HepG2 (cell line): ENCODE data around the gene NUDCD2. TPM values are rescaled to one million over a fixed set of nuclear protein-coding genes. Genes with fewer than 3 reads are reported as not detected.
A peak's percentile ranks its signal among the peaks of the same experiment; 100 is the strongest.

Experiments used
- ATAC-seq: fragments of 200-7000 bp; cut with Tn5 transposase; 3 replicates; pipeline ENCODE4 v1.9.1; 2020; ENCODE audit warnings: mild to moderate bottlenecking, moderate library complexity
- BruUV-seq: library from RNA; stranded (reverse); fragments of 400-500 nt; replicated peaks from 2 replicates; lab custom pipeline; 2021; lab: Mats Ljungman, UMichigan
- CTCF ChIA-PET: fragments of 300-600 bp; formaldehyde crosslinking; extraction: SDS; loops from one replicate; lab custom pipeline; 2021; ENCODE audit warnings: low total read pairs, inconsistent platforms, low intra/inter-chr PET ratio; lab: Yijun Ruan, JAX
- POLR2A ChIA-PET: fragments of 350-600 bp; sonication (Branson Sonifier 250); formaldehyde crosslinking; loops from one replicate; lab custom pipeline; 2020; ENCODE audit warnings: antibody characterized with exemption, inconsistent platforms; lab: Yijun Ruan, JAX
- DNase-seq: peaks from one replicate; pipeline ENCODE4 v3.0.0-alpha.2; 2015; ENCODE audit warnings: low spot score
- FAIRE-seq: peaks from 3 replicates; lab custom pipeline; 2011; peaks lifted over from hg19 to GRCh38; lab: Jason Lieb, UNC
- H2AFZ ChIP-seq: one replicate; pipeline ENCODE4 v1.6.1; 2011; ENCODE audit warnings: low read length, inconsistent platforms
- H3K27ac ChIP-seq: fragments of 300-600 bp; 3 replicates; pipeline ENCODE4 v1.8.0; 2011; ENCODE audit warnings: mixed run types, mild to moderate bottlenecking, mixed read lengths, low read length, inconsistent platforms; ENCODE audit not compliant: insufficient read depth; ENCODE audit errors: extremely low read length
- H3K27me3 ChIP-seq, 2 experiments: fragments of 200-600 bp in 1 of 2; 2 replicates in 1 of 2; 3 replicates in 1 of 2; pipeline versions ENCODE4 v1.6.0 to v1.8.0; 2011; ENCODE audit warnings: low read length in 2 of 2, mild to moderate bottlenecking in 2 of 2, moderate library complexity in 2 of 2, inconsistent platforms in 1 of 2; ENCODE audit not compliant: insufficient read depth in 2 of 2, control insufficient read depth in 1 of 2
- H3K36me3 ChIP-seq, 2 experiments: fragments of 200-600 bp in 1 of 2; replicated peaks in 1 of 2; 2 replicates in 1 of 2; 3 replicates in 1 of 2; pipeline versions ENCODE4 v1.5.1 to v1.8.0; 2011; ENCODE audit warnings: low read length in 2 of 2, inconsistent platforms in 1 of 2; ENCODE audit not compliant: insufficient read depth in 2 of 2, control insufficient read depth in 1 of 2
- H3K4me1 ChIP-seq: 2 replicates; pipeline ENCODE4 v1.5.1; 2012; ENCODE audit warnings: low read length, inconsistent platforms; ENCODE audit not compliant: insufficient read depth
- H3K4me2 ChIP-seq: 2 replicates; pipeline ENCODE4 v1.6.0; 2011; ENCODE audit warnings: low read depth, low read length, inconsistent platforms
- H3K4me3 ChIP-seq, 3 experiments: fragments of 200-600 bp in 1 of 3; sonication (generic), shearing (Covaris generic) in 1 of 3; replicated peaks in 1 of 3; 2 replicates each; pipeline ENCODE4 v1.5.1; 2011 to 2016; ENCODE audit warnings: low read length in 3 of 3, inconsistent platforms in 2 of 3, low read depth in 2 of 3, mild to moderate bottlenecking in 2 of 3, control low read depth in 1 of 3, mixed read lengths in 1 of 3; ENCODE audit not compliant: insufficient read depth in 1 of 3
- H3K79me2 ChIP-seq: one replicate; pipeline ENCODE4 v1.6.1; 2011; ENCODE audit warnings: low read length, inconsistent platforms; ENCODE audit not compliant: insufficient read depth
- H3K9ac ChIP-seq: 2 replicates; pipeline ENCODE4 v1.6.0; 2011; ENCODE audit warnings: mild to moderate bottlenecking, low read depth, low read length, inconsistent platforms; ENCODE audit not compliant: insufficient read depth
- H3K9me3 ChIP-seq: 2 replicates; pipeline ENCODE4 v1.5.1; 2012; ENCODE audit warnings: mild to moderate bottlenecking, low read length
- H4K20me1 ChIP-seq: 2 replicates; pipeline ENCODE4 v1.6.0; 2011; ENCODE audit warnings: inconsistent platforms, mild to moderate bottlenecking, low read length, moderate library complexity; ENCODE audit not compliant: insufficient read depth
- FOXM1 ChIP-seq: sonication (generic); formaldehyde crosslinking; IDR thresholded peaks from 2 replicates; pipeline ENCODE4 v1.5.0; 2020; ENCODE audit warnings: missing genetic modification reagents
- HNRNPK ChIP-seq: fragments of 200-400 bp; formaldehyde crosslinking; IDR thresholded peaks from 2 replicates; pipeline ENCODE4 v1.6.1; 2018; ENCODE audit warnings: low read length, low read depth, moderate library complexity, mild to moderate bottlenecking; ENCODE audit not compliant: poor library complexity, severe bottlenecking
- MYC ChIP-seq: sonication (generic); formaldehyde crosslinking; IDR thresholded peaks from 2 replicates; pipeline ENCODE4 v1.9.0; 2021; ENCODE audit warnings: missing genetic modification reagents, borderline replicate concordance
- ZBTB20 ChIP-seq: sonication (generic); formaldehyde crosslinking; IDR thresholded peaks from 2 replicates; pipeline ENCODE4 v1.8.1; 2023; ENCODE audit warnings: missing genetic modification reagents, low read depth, mild to moderate bottlenecking, borderline replicate concordance
- ZNF292 ChIP-seq: sonication (generic); formaldehyde crosslinking; IDR thresholded peaks from 2 replicates; pipeline ENCODE4 v1.8.1; 2022; ENCODE audit warnings: mild to moderate bottlenecking, low read depth, missing genetic modification reagents, borderline replicate concordance
- ZNF672 ChIP-seq: sonication (generic); formaldehyde crosslinking; IDR thresholded peaks from 2 replicates; pipeline ENCODE4 v1.8.1; 2022; ENCODE audit warnings: missing genetic modification reagents
- WGBS: methylation state at CpG from one replicate; pipeline ENCODE4 v1.1.6; 2017; ENCODE audit warnings: low lambda C conversion rate; 5-methylcytosine and 5-hydroxymethylcytosine counted together
- in situ Hi-C: cut with HindIII; loops from 2 replicates; pipeline ENCODE4 v1.10.0; 2017; ENCODE audit warnings: low pct_unique_long_range_greater_than_20kb; ENCODE audit not compliant: extremely low pct_ligation_motif_present
- intact Hi-C: fragments of 100-400 bp; cut with micrococcal nuclease; formaldehyde crosslinking; loops from one replicate; pipeline ENCODE4 v1.10.0; 2022; ENCODE audit not compliant: unreplicated experiment
- polyA plus RNA-seq, 8 experiments: library from polyadenylated mRNA; depleted of rRNA in 3 of 8; stranded (reverse) in 7 of 8; unstranded in 1 of 8; fragments of >200 nt; fragmentation: Illumina TruSeq in 4 of 8; extraction: Trizol in 4 of 8; gene quantifications; 2 replicates each; pipeline versions ENCODE4 v1.2.1 to v1.2.3, GENCODE V29; 2011 to 2016; ENCODE audit warnings: low read depth in 4 of 8, missing spikeins in 1 of 8, mixed read lengths in 1 of 8; ENCODE audit not compliant: insufficient read depth in 1 of 8
- total RNA-seq, 5 experiments: library from RNA; depleted of rRNA; stranded (reverse); fragments of >200 nt; fragmentation: Illumina TruSeq; extraction: Trizol; gene quantifications; 2 replicates each; pipeline ENCODE4 v1.2.3, GENCODE V29; 2016; ENCODE audit warnings: low read depth in 1 of 5
- TF ChIP-seq, protein P1 (sequence below): sonication (generic); formaldehyde crosslinking; IDR thresholded peaks from 2 replicates; pipeline ENCODE4 v1.8.0; 2022; ENCODE audit warnings: low read depth, missing genetic modification reagents
- TF ChIP-seq, protein P2 (sequence below): sonication (generic); formaldehyde crosslinking; IDR thresholded peaks from 2 replicates; pipeline ENCODE4 v1.5.0; 2020; ENCODE audit warnings: missing genetic modification reagents

Gene NUDCD2
- total and polyA plus RNA-seq, 2 of the 13 experiments (the other 11 are each of a cell fraction or from before 2014, with no cell fraction given): 14.8 to 39.2 TPM

DNA sequence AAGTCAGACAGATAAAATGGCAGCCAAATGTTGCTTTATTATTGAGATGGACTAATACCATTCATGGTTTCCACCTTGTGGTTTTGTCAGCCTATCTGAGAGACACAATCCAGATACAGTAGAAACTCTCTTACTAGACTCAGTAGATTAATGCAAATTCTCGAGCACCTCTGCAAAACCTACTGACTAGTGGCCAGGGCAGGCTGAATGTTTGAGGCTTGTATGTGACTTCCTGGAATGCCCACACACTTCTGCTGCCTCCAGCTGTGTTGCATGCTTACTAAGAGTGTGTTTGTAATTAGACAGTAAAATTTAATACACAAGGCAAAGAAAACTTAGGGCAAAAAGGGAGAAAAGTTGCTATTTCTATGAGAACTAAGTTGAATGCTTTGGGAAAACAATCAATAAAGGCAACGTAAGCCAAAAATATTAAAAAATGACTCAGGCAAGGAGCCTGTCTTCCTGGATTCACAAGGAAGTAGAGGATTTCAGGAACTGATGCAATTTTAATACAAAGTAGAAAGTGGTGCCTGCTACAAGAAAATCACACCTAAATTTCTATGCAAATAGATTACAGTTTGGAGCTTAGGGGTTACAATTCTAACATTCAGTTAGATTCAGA, 52.8 kb downstream of the NUDCD2 start (continued):
- no peak for TF ChIP-seq FOXM1 (CRISPR knock-in tag)
- TF ChIP-seq, protein P1, sequence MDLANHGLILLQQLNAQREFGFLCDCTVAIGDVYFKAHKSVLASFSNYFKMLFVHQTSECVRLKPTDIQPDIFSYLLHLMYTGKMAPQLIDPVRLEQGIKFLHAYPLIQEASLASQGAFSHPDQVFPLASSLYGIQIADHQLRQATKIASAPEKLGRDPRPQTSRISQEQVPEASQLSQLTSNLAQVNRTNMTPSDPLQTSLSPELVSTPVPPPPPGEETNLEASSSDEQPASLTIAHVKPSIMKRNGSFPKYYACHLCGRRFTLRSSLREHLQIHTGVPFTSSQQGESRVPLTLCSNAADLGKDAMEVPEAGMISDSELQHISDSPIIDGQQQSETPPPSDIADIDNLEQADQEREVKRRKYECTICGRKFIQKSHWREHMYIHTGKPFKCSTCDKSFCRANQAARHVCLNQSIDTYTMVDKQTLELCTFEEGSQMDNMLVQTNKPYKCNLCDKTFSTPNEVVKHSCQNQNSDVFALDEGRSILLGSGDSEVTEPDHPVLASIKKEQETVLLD: no peak
- no peak for TF ChIP-seq ZBTB20 (CRISPR knock-in tag)
- TF ChIP-seq ZNF672 (CRISPR knock-in tag): no peak
- TF ChIP-seq ZNF292 (CRISPR knock-in tag): no peak
- TF ChIP-seq MYC (CRISPR knock-in tag): no peak

DNA sequence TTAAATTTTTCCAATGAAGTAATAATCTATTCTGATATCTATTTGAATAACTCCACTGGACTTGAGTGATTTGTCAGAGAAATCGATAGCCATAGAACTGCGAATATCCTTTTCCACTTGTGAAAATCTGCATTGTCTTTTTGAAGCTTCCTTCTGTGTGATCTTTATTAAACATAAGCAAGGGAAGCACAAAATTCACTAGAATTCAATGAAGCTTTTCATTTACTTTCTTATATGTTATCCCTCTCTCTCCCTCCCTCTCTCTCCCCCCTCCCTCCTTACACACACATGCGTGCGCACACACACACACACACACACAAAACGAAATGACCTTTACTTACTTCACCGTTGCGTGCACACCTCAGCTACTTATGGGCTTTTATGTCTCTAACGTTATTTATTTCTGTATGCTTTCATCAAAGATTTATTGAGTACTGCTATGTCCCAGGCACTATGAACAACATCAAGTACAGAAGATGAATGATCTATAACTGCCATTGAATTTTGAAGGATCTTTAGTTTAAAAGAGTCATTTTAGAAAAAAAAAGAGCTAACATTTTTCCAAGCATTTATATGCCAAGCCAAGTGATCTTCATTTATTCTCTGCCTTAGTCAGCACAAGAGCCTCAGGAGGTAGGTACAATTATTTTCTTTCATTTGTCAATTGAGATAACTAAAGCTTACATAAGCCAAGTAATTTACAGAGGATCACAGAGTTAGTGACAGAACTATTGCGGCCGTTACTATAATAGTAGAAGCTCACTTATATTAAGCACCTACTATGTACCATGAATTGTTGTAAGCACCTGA, 55.3 kb downstream of the NUDCD2 start:
- DNase-seq: no peak
- Histone ChIP-seq H3K4me2 (no peak overlapping the region), H3K36me3 (no peaks in the 10 kb centered on the region), H3K79me2 (no peaks in the 10 kb centered on the region), H4K20me1 (no peaks in the 10 kb centered on the region), H3K27me3 (no peaks in the 10 kb centered on the region), H3K27ac (no peak overlapping the region), H2AFZ (no peak overlapping the region), H3K9ac (no peak overlapping the region), H3K4me3 (no peak overlapping the region), H3K4me1 (no peaks in the 10 kb centered on the region), H3K9me3 (no peaks in the 10 kb centered on the region)
- CTCF ChIA-PET: no interaction called here
- BruUV-seq: no TSS peak
- ATAC-seq: no peak
- intact Hi-C loops (loop anchor here (5.0 kb wide), 1 partner anchor 1552 kb away; no protein-coding TSS in a partner anchor), in situ Hi-C loops (loop anchor here (25.0 kb wide), 1 partner anchor 1867 kb away; the partner anchor contains the start of gene GABRB2)
- TF ChIP-seq HNRNPK: peak; percentile 66
- TF ChIP-seq, protein P2, sequence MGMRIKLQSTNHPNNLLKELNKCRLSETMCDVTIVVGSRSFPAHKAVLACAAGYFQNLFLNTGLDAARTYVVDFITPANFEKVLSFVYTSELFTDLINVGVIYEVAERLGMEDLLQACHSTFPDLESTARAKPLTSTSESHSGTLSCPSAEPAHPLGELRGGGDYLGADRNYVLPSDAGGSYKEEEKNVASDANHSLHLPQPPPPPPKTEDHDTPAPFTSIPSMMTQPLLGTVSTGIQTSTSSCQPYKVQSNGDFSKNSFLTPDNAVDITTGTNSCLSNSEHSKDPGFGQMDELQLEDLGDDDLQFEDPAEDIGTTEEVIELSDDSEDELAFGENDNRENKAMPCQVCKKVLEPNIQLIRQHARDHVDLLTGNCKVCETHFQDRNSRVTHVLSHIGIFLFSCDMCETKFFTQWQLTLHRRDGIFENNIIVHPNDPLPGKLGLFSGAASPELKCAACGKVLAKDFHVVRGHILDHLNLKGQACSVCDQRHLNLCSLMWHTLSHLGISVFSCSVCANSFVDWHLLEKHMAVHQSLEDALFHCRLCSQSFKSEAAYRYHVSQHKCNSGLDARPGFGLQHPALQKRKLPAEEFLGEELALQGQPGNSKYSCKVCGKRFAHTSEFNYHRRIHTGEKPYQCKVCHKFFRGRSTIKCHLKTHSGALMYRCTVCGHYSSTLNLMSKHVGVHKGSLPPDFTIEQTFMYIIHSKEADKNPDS (CRISPR knock-in tag): no peak
- WGBS: 49% methylated on average over 10 of the region's 10 CpGs
- POLR2A ChIA-PET: no interaction called here
- FAIRE-seq: no peak
